ENCODE results near the gene TMEM214.
A peak's percentile ranks its signal among the peaks of the same experiment; 100 is the strongest.

The TMEM214 gene

GRCh38 chr2:27041752-27042151 lies 9.0 kb downstream of the TMEM214 start:
- no peak for DNase-seq

- DNase-seq, result no peak
Observed at GRCh38 chr2:27042159-27042661, 9.4 kb downstream of the TMEM214 start.

- DNase-seq, result no peak
Observed at GRCh38 chr2:27042985-27043634, 10.3 kb downstream of the TMEM214 start.

GRCh38 chr2:27049422-27050280 lies 16.9 kb downstream of the TMEM214 start:
- DNase-seq, result peak; percentile 57 to 77

GRCh38 chr2:27050281-27050995 lies 17.7 kb downstream of the TMEM214 start:
- DNase-seq, result peak; percentile 85 to 90

- DNase-seq, result peak; percentile 93 to 95
Observed at GRCh38 chr2:27050996-27051901, 18.5 kb downstream of the TMEM214 start, which contains the start of gene AGBL5. Gene AGBL5 (plus strand): TSS chr2:27051668. CDS start chr2:27052959, 1,291 bp downstream.

- peak in 1 of 2 donors; percentile 39 for DNase-seq
Observed at GRCh38 chr2:27051902-27052645, 19.3 kb downstream of the TMEM214 start.

GRCh38 chr2:27053321-27053720 lies 20.6 kb downstream of the TMEM214 start:
- no peak for DNase-seq

- DNase-seq, result no peak
Observed at GRCh38 chr2:27053776-27054175, 21.0 kb downstream of the TMEM214 start.

GRCh38 chr2:27054721-27055120 lies 22.0 kb downstream of the TMEM214 start:
- DNase-seq, result no peak

GRCh38 chr2:27057184-27057583 lies 24.4 kb downstream of the TMEM214 start:
- DNase-seq, result no peak

- no peak for DNase-seq
Observed at GRCh38 chr2:27058210-27058609, 25.4 kb downstream of the TMEM214 start.

GRCh38 chr2:27059141-27059820 lies 26.5 kb downstream of the TMEM214 start:
- DNase-seq, result no peak

- DNase-seq, result no peak
Observed at GRCh38 chr2:27060323-27060722, 27.6 kb downstream of the TMEM214 start.

GRCh38 chr2:27065128-27065527 lies 32.4 kb downstream of the TMEM214 start:
- no peak for DNase-seq

- no peak for DNase-seq
Observed at GRCh38 chr2:27067385-27067784, 34.6 kb downstream of the TMEM214 start.

GRCh38 chr2:27069436-27069835 lies 36.7 kb downstream of the TMEM214 start:
- no peak for DNase-seq

GRCh38 chr2:27069961-27070618 lies 37.3 kb downstream of the TMEM214 start:
- DNase-seq, result no peak

- no peak for DNase-seq
Observed at GRCh38 chr2:27070653-27071276, 38.0 kb downstream of the TMEM214 start.
